Adrenal gland (tissue), 5 donors: ENCODE measurements around the gene FYCO1.

Experiments
- POLR2A ChIP-seq, 2 donors: fragments of 450-650 bp; IDR thresholded peaks; one replicate each; pipeline ENCODE4 v1.6.1; 2017; ENCODE audit warnings: antibody characterized with exemption in 2 of 2, mild to moderate bottlenecking in 2 of 2, moderate library complexity in 1 of 2
- TF ChIP-seq, protein P1 (sequence below), 6 experiments: fragments of 450-650 bp in 4 of 6; fragments of 200-600 bp in 2 of 6; sonication (generic) in 1 of 6; IDR thresholded peaks; 1 replicate in 5 of 6; 2 replicates in 1 of 6; pipeline versions ENCODE4 v1.5.1 to v1.8.0; 2016 to 2021; ENCODE audit warnings: antibody characterized with exemption in 6 of 6, mild to moderate bottlenecking in 2 of 6, moderate library complexity in 1 of 6
- donor health status: DM: no; HTN: no; CAD: no.

DNA sequence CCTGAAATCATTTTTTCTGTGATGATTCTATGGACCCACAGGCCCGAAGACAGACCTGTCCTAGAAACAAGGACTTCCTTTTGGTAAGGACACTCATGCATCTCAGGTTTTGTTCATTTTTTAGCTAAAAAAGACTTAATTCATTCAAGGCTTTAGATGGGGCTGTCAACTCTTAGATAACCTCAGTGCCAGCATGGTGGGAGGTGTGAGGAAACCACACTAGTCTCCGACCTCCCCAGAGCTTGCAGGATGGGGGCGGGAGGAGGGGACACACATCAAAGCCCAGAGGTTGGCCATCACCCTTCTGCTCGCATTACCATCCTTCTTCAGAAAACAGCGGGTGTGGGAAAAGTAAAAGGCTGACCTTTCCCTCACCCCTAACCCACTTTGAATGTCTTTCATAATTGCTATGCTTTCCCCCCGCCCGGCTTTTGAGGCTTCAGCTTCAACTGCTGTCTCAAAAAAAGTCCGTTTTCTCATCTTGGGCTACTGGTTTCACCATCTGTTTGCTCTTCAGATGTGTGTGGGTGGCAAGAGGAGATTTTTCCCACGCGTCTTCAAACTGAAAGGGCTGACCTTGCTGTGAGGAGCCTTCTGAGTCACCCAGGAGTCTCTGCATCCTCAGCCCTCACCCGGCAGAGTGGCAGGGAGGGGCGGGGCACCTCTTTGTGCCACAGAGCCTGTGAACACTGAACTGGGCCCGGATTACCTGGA lies 79.9 kb downstream of the FYCO1 start:
- TF ChIP-seq, protein P1, sequence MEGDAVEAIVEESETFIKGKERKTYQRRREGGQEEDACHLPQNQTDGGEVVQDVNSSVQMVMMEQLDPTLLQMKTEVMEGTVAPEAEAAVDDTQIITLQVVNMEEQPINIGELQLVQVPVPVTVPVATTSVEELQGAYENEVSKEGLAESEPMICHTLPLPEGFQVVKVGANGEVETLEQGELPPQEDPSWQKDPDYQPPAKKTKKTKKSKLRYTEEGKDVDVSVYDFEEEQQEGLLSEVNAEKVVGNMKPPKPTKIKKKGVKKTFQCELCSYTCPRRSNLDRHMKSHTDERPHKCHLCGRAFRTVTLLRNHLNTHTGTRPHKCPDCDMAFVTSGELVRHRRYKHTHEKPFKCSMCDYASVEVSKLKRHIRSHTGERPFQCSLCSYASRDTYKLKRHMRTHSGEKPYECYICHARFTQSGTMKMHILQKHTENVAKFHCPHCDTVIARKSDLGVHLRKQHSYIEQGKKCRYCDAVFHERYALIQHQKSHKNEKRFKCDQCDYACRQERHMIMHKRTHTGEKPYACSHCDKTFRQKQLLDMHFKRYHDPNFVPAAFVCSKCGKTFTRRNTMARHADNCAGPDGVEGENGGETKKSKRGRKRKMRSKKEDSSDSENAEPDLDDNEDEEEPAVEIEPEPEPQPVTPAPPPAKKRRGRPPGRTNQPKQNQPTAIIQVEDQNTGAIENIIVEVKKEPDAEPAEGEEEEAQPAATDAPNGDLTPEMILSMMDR (IDR thresholded peaks at IDR 0.05), result no peak
- no peak for TF ChIP-seq POLR2A (IDR thresholded peaks at IDR 0.05)
